Parathyroid adenoma (tissue), 2 donors: ENCODE measurements around the gene TNFRSF8.

Experiments used
- H2AFZ ChIP-seq: fragments of 300-600 bp; sonication (generic); one replicate; pipeline ENCODE4 v1.7.0; 2017; ENCODE audit warnings: antibody characterized with exemption, mild to moderate bottlenecking
- H3K27ac ChIP-seq: fragments of 300-600 bp; sonication (generic); one replicate; pipeline ENCODE4 v1.7.0; 2017
- H3K27me3 ChIP-seq: fragments of 300-600 bp; sonication (generic); one replicate; pipeline ENCODE4 v1.7.0; 2017; ENCODE audit warnings: low read length; ENCODE audit not compliant: control insufficient read depth, insufficient read depth
- H3K36me3 ChIP-seq: fragments of 300-600 bp; sonication (generic); one replicate; pipeline ENCODE4 v1.7.0; 2017; ENCODE audit warnings: low read length; ENCODE audit not compliant: control insufficient read depth, insufficient read depth
- H3K4me1 ChIP-seq: fragments of 300-600 bp; sonication (generic); one replicate; pipeline ENCODE4 v1.7.0; 2017; ENCODE audit warnings: control low read depth
- H3K4me2 ChIP-seq: fragments of 300-600 bp; sonication (generic); one replicate; pipeline ENCODE4 v1.7.0; 2017; ENCODE audit warnings: low read length
- H3K4me3 ChIP-seq: fragments of 300-600 bp; sonication (generic); one replicate; pipeline ENCODE4 v1.7.0; 2017; ENCODE audit warnings: low read depth, low read length
- H3K79me2 ChIP-seq: fragments of 300-600 bp; sonication (generic); one replicate; pipeline ENCODE4 v1.7.0; 2017; ENCODE audit warnings: control low read depth
- H3K9ac ChIP-seq: fragments of 300-600 bp; sonication (generic); one replicate; pipeline ENCODE4 v1.7.0; 2017; ENCODE audit warnings: mild to moderate bottlenecking
- H3K9me3 ChIP-seq: fragments of 300-600 bp; sonication (generic); one replicate; pipeline ENCODE4 v1.7.0; 2017; ENCODE audit warnings: low read length; ENCODE audit not compliant: control insufficient read depth
- TF ChIP-seq, protein P1 (sequence below): fragments of 300-600 bp; sonication (generic); IDR thresholded peaks from one replicate; pipeline ENCODE4 v1.7.0; 2017; ENCODE audit warnings: antibody characterized with exemption, mild to moderate bottlenecking
- donor health status: primary hyperparathyroidism.

TNFRSF8 gene

DNA sequence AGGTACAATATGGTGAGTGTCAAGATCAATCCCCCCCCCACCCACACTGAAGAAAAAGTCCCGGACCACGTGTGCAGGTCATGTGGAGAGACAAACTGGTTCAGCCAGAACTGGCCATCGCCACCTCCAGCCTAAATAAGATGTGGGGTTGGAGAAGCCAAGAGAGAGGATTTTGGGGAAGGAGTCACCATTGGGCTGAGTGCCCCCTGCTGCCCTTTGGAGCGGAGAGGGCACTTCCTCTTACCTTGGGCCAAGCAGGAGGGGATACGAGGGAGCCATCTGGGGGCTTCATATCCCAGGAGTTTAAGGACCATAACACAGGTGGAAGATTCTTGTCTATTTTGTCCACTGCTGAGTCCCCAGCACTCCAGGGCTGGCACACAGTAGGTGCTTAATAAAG, 101.1 kb downstream of the TNFRSF8 start:
- H3K4me3 ChIP-seq, result no peak overlapping the region
- no peak overlapping the region for H3K27ac ChIP-seq
- no peak overlapping the region for H3K9ac ChIP-seq
- H2AFZ ChIP-seq, result no peak overlapping the region
- no peaks in the 10 kb centered on the region for H3K36me3 ChIP-seq
- no peaks in the 10 kb centered on the region for H3K4me1 ChIP-seq
- no peaks in the 10 kb centered on the region for H3K9me3 ChIP-seq
- H3K4me2 ChIP-seq, result no peak overlapping the region
- no peaks in the 10 kb centered on the region for H3K79me2 ChIP-seq
- H3K27me3 ChIP-seq, result no peaks in the 10 kb centered on the region
- TF ChIP-seq, protein P1, sequence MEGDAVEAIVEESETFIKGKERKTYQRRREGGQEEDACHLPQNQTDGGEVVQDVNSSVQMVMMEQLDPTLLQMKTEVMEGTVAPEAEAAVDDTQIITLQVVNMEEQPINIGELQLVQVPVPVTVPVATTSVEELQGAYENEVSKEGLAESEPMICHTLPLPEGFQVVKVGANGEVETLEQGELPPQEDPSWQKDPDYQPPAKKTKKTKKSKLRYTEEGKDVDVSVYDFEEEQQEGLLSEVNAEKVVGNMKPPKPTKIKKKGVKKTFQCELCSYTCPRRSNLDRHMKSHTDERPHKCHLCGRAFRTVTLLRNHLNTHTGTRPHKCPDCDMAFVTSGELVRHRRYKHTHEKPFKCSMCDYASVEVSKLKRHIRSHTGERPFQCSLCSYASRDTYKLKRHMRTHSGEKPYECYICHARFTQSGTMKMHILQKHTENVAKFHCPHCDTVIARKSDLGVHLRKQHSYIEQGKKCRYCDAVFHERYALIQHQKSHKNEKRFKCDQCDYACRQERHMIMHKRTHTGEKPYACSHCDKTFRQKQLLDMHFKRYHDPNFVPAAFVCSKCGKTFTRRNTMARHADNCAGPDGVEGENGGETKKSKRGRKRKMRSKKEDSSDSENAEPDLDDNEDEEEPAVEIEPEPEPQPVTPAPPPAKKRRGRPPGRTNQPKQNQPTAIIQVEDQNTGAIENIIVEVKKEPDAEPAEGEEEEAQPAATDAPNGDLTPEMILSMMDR, result no peak

DNA sequence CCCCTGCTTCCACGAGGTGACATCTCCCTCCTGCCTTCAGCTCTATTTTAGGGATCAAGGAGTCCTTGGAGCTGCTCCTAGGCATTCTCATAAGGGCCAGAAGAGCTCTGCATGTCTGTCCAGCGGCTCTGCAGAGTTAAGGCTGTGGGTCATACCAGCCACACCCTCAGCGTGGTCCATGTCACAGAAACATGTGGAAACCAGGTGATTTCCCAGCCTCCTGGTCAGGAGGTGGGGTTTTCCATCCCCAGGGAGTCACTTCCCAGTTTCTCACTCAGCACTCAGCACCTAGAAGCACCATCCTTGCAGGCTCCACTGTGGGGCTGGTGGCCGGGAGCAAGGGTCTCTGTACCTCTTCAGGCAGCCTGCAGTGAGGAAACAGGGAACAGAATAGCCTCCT, 102.2 kb downstream of the TNFRSF8 start:
- TF ChIP-seq, protein P1, result no peak
- no peaks in the 10 kb centered on the region for H3K36me3 ChIP-seq
- no peak overlapping the region for H2AFZ ChIP-seq
- no peak overlapping the region for H3K27ac ChIP-seq
- no peak overlapping the region for H3K9ac ChIP-seq
- no peaks in the 10 kb centered on the region for H3K4me1 ChIP-seq
- no peaks in the 10 kb centered on the region for H3K9me3 ChIP-seq
- H3K4me3 ChIP-seq, result no peak overlapping the region
- H3K27me3 ChIP-seq, result no peaks in the 10 kb centered on the region
- no peak overlapping the region for H3K4me2 ChIP-seq
- no peaks in the 10 kb centered on the region for H3K79me2 ChIP-seq

DNA sequence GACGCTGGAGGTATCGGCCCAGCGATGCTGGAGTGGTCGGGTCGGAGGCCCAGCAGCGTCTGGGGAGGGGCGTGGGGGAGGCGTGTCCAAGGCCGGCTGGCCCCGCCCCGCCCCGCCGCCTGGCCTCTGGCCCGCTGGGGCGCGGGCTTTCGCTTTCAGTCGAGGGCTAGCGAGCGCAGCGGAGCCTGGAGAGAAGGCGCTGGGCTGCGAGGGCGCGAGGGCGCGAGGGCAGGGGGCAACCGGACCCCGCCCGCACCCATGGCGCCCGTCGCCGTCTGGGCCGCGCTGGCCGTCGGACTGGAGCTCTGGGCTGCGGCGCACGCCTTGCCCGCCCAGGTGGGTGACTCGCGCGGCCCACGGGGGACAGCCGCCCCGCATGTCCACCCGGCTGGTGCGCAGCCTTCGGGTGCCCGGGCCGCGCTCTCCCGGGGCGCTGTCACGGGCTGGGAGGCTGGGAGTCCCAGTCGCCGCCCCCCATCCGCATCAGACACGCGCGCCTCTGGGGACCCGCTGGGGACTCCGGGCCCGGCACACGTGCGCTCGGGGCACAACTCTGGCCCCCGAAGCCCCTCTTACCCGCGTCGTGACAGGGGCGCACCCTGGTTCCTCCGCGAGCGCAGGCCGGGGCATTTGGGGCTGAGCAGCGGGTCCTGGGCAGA, 103.9 kb downstream of the TNFRSF8 start, which contains the start of gene TNFRSF1B:
Gene TNFRSF1B, plus strand, starts transcription at position 158 of the 659 bp plus-strand sequence. Its CDS starts 101 bp downstream, at position 259.
- Histone ChIP-seq H3K27ac (peak within 1 kb of the TSS; percentile 39), H3K4me3 (peak within 1 kb of the TSS; percentile 49), H2AFZ (no peak within 1 kb of the TSS), H3K4me1 (no peaks in the 10 kb centered on the region), H3K9ac (no peak within 1 kb of the TSS), H3K27me3 (no peaks in the 10 kb centered on the region), H3K36me3 (no peaks in the 10 kb centered on the region), H3K9me3 (no peaks in the 10 kb centered on the region), H3K79me2 (no peaks in the 10 kb centered on the region), H3K4me2 (peak within 1 kb of the TSS; percentile 63)
- TF ChIP-seq, protein P1, result no peak

DNA sequence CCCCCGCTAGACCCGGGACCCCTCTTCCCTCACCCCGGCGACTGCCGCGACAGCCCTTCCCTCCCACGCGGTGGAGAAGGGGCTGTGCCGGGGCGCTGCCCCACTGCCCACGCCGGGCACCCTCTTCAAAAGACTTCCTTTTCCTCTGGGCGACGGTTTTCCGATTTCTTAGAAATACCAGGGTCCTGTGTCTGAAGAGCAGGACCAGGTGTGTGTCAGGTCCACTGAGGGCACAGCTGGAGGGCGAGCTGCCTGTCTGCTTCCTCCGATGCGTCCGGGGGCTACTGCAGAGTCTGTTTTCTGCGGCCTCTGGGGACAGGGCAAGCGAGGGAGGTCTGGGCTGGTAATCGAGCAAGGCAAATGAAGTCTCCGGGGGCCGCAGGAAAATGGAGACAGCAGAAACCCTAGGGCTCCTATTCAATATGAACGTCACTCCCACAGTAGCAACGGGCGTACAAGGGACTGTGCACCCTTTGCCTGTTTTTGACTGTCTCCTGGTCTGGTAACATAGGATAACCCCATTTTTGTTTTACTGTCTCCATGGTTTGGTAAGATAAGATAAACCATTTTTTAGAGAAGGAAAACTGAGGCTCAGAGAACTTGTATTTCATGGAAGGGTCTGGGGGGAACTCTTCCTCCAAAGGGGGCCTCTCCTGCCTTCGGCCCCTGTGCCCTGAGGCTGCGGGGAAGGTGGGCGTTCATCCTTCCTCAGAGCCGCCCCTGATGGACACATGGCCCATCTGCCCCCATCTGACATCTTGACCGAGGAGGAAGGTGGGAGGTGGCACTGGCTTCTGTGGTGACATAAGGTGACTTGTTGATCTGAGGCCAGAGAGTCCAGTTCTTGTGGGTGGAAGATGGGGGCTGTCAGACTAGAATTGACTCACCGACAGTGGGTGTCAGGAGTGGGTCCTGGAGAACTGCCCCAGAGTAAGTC, 104.7 kb downstream of the TNFRSF8 start:
- Histone ChIP-seq H3K36me3 (no peaks in the 10 kb centered on the region), H2AFZ (no peak overlapping the region), H3K27ac (peak overlapping the region; percentile 39), H3K4me1 (no peaks in the 10 kb centered on the region), H3K79me2 (no peaks in the 10 kb centered on the region), H3K4me3 (peak overlapping the region; percentile 49), H3K9me3 (no peaks in the 10 kb centered on the region), H3K4me2 (peak overlapping the region; percentile 63), H3K27me3 (no peaks in the 10 kb centered on the region), H3K9ac (no peak overlapping the region)
- TF ChIP-seq, protein P1, result no peak
